ENCODE data around the gene VEGFA. TPM values are rescaled to one million over a fixed set of nuclear protein-coding genes. Genes with fewer than 3 reads are reported as not detected.

VEGFA gene
- total RNA-seq, 1 experiment from 2014 or later: 116 TPM

DNA sequence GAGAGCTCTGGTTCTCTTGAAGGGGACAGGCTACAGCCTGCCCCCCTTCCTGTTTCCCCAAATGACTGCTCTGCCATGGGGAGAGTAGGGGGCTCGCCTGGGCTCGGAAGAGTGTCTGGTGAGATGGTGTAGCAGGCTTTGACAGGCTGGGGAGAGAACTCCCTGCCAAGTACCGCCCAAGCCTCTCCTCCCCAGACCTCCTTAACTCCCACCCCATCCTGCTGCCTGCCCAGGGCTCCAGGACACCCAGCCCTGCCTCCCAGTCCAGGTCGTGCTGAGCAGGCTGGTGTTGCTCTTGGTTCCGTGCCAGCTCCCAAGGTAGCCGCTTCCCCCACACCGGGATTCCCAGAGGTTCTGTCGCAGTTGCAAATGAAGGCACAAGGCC is 9.8 kb downstream of the VEGFA start:
- CTCF ChIA-PET: no interaction called here
- Histone ChIP-seq H3K36me3 (ENCODE audit: insufficient read depth, low read length, poor library complexity, severe bottlenecking) (peaks cover 99% of the 10 kb centered on the region), H3K4me3 (ENCODE audit: low read depth, low read length, poor library complexity, severe bottlenecking) (no peak overlapping the region), H3K27me3 (replicated peaks; ENCODE audit: insufficient read depth, low read depth, low read length, poor library complexity) (no peaks in the 10 kb centered on the region), H3K27ac (ENCODE audit: low read depth, low read length, poor library complexity, severe bottlenecking) (no peak overlapping the region), H3K4me1 (ENCODE audit: insufficient read depth, low read length, poor library complexity, severe bottlenecking) (peaks cover 13% of the 10 kb centered on the region), H3K9me3 (ENCODE audit: low read depth, low read length, poor library complexity, severe bottlenecking) (no peaks in the 10 kb centered on the region)
- DNase-seq (ENCODE audit: low spot score): no peak
- intact Hi-C loops (cut with micrococcal nuclease; ENCODE audit: unreplicated experiment): no loop called here
- POLR2A ChIA-PET (ENCODE audit: low non-redundant PET): no interaction called here
- TF ChIP-seq EZH2 (IDR thresholded peaks at IDR 0.05; ENCODE audit: borderline replicate concordance, low read depth, low read length, poor library complexity, severe bottlenecking): no peak
- TF ChIP-seq, protein P1, sequence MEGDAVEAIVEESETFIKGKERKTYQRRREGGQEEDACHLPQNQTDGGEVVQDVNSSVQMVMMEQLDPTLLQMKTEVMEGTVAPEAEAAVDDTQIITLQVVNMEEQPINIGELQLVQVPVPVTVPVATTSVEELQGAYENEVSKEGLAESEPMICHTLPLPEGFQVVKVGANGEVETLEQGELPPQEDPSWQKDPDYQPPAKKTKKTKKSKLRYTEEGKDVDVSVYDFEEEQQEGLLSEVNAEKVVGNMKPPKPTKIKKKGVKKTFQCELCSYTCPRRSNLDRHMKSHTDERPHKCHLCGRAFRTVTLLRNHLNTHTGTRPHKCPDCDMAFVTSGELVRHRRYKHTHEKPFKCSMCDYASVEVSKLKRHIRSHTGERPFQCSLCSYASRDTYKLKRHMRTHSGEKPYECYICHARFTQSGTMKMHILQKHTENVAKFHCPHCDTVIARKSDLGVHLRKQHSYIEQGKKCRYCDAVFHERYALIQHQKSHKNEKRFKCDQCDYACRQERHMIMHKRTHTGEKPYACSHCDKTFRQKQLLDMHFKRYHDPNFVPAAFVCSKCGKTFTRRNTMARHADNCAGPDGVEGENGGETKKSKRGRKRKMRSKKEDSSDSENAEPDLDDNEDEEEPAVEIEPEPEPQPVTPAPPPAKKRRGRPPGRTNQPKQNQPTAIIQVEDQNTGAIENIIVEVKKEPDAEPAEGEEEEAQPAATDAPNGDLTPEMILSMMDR (conservative IDR thresholded peaks at IDR 0.05; ENCODE audit: low read depth, low read length): no peak
- no TSS peak for BruUV-seq (replicated peaks)

- DNase-seq (ENCODE audit: low spot score): no peak
- peaks cover 99% of the 10 kb centered on the region for H3K36me3 ChIP-seq (ENCODE audit: insufficient read depth, low read length, poor library complexity, severe bottlenecking)
- ChIA-PET POLR2A (ENCODE audit: low non-redundant PET) (no interaction called here), CTCF (no interaction called here)
- H3K9me3 ChIP-seq (ENCODE audit: low read depth, low read length, poor library complexity, severe bottlenecking): no peaks in the 10 kb centered on the region
- H3K4me3 ChIP-seq (ENCODE audit: low read depth, low read length, poor library complexity, severe bottlenecking): no peak overlapping the region
- H3K27me3 ChIP-seq (replicated peaks; ENCODE audit: insufficient read depth, low read depth, low read length, poor library complexity): no peaks in the 10 kb centered on the region
- intact Hi-C loops (cut with micrococcal nuclease; ENCODE audit: unreplicated experiment): no loop called here
- H3K27ac ChIP-seq (ENCODE audit: low read depth, low read length, poor library complexity, severe bottlenecking): no peak overlapping the region
- H3K4me1 ChIP-seq (ENCODE audit: insufficient read depth, low read length, poor library complexity, severe bottlenecking): peaks cover 9% of the 10 kb centered on the region
- BruUV-seq (replicated peaks): no TSS peak
- TF ChIP-seq, protein P1 (conservative IDR thresholded peaks at IDR 0.05; ENCODE audit: low read depth, low read length): no peak
- TF ChIP-seq EZH2 (IDR thresholded peaks at IDR 0.05; ENCODE audit: borderline replicate concordance, low read depth, low read length, poor library complexity, severe bottlenecking): no peak
These were observed 10.3 kb downstream of the VEGFA start for GRCh38 chr6:43780293-43780692.

GRCh38 chr6:43780941-43781928 is 11.2 kb downstream of the VEGFA start:
- TF ChIP-seq, protein P1 (conservative IDR thresholded peaks at IDR 0.05; ENCODE audit: low read depth, low read length): no peak
- TF ChIP-seq EZH2 (IDR thresholded peaks at IDR 0.05; ENCODE audit: borderline replicate concordance, low read depth, low read length, poor library complexity, severe bottlenecking): no peak
- ChIA-PET POLR2A (ENCODE audit: low non-redundant PET) (no interaction called here), CTCF (no interaction called here)
- Histone ChIP-seq H3K4me1 (ENCODE audit: insufficient read depth, low read length, poor library complexity, severe bottlenecking) (no peaks in the 10 kb centered on the region), H3K4me3 (ENCODE audit: low read depth, low read length, poor library complexity, severe bottlenecking) (no peak overlapping the region), H3K36me3 (ENCODE audit: insufficient read depth, low read length, poor library complexity, severe bottlenecking) (peaks cover 99% of the 10 kb centered on the region), H3K27ac (ENCODE audit: low read depth, low read length, poor library complexity, severe bottlenecking) (no peak overlapping the region), H3K9me3 (ENCODE audit: low read depth, low read length, poor library complexity, severe bottlenecking) (no peaks in the 10 kb centered on the region), H3K27me3 (replicated peaks; ENCODE audit: insufficient read depth, low read depth, low read length, poor library complexity) (no peaks in the 10 kb centered on the region)
- no TSS peak for BruUV-seq (replicated peaks)
- intact Hi-C loops (cut with micrococcal nuclease; ENCODE audit: unreplicated experiment): no loop called here
- DNase-seq (ENCODE audit: low spot score): no peak

Data from A673 (cell line).